ENCODE data around the gene ITPKA.
"Not testable (repeated sequence)": the region's sequence is repeated elsewhere in the genome, so short reads cannot be mapped to it uniquely, and the experiment has no call there.

Gene ITPKA

GRCh38 chr15:41493205-41493901 lies at the start of gene ITPKA:
Gene ITPKA, plus strand, starts transcription at chr15:41493874. Its CDS starts 54 bp downstream, at chr15:41493928.
- DNase-seq (ENCODE audit: low read depth) = peak; percentile 68

DNA sequence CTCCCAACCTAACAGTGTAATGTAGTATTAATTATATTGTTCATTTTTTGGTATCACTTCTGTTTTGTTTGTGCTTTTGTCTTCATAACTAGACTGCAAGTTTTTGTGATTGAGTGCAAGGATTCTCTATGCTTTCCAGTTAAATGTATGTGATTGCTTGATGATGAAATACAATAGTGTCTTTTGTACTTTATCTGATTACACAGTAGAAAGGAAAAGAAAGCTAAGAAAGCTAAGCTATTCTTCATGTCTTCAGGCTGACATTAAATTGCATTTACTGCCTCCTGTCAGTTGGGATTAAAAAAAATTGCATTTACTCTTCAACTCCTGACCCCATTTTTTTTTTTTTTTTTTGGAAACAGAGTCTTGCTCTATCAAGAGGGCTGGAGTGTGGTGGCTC lies 48.3 kb upstream of the ITPKA start:
- no peak for DNase-seq (ENCODE audit: low read depth)

- no peak for DNase-seq (ENCODE audit: low read depth)
Observed at GRCh38 chr15:41462084-41462795, 31.4 kb upstream of the ITPKA start.

- no peak for DNase-seq (ENCODE audit: low read depth)
Observed at GRCh38 chr15:41464889-41465580, 28.6 kb upstream of the ITPKA start.

- no peak for DNase-seq (ENCODE audit: low read depth)
Observed at GRCh38 chr15:41465822-41466421, 27.8 kb upstream of the ITPKA start.

DNA sequence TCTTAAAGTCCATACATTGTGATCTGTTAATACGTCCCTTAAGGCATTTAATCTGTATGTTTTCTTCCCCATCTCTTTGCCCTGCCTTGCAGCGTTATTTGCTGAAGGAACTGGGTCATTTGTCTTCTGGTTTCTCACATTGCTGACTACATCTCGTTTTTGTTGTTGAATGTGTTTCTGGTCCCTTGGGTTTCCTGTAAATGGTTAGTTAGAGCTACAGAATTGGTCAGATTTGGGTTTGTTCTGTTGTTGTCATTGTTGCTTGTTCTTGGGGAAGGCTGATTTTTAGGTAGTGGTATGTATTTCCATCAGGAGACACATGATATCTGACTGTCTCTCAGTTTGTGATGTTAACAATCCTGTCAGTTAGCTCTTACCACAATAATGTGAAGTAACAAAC lies 27.0 kb upstream of the ITPKA start:
- DNase-seq (ENCODE audit: low read depth) = no peak

GRCh38 chr15:41469644-41470043 lies 24.0 kb upstream of the ITPKA start:
- DNase-seq (ENCODE audit: low read depth) = not testable (repeated sequence)

- no peak for DNase-seq (ENCODE audit: low read depth)
Observed at GRCh38 chr15:41473418-41473817, 20.3 kb upstream of the ITPKA start.

GRCh38 chr15:41474436-41474835 lies 19.2 kb upstream of the ITPKA start:
- DNase-seq (ENCODE audit: low read depth) = no peak

DNA sequence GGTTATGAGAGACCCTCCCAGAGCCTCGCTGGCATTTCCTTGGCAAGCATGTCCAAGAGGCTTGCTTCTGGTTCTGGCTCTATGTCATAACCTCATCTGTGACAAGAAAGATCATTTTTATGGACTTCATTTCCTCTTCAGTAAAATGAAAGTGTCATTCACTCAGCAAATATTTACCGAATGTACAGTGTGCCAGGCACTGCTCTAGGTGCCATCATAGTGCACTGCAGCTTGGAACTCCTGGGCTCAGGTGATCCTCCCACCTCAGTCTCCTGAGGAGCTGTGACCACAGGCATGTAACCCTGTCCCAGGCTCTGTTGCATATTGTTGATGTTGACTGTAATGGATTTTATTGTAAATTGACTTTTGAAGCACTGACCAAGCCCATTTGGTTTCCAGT lies 18.7 kb upstream of the ITPKA start:
- no peak for DNase-seq (ENCODE audit: low read depth)

GRCh38 chr15:41476416-41477048 lies 17.1 kb upstream of the ITPKA start:
- no peak for DNase-seq (ENCODE audit: low read depth)

- no peak for DNase-seq (ENCODE audit: low read depth)
Observed at GRCh38 chr15:41480396-41481140, 13.1 kb upstream of the ITPKA start.

DNA sequence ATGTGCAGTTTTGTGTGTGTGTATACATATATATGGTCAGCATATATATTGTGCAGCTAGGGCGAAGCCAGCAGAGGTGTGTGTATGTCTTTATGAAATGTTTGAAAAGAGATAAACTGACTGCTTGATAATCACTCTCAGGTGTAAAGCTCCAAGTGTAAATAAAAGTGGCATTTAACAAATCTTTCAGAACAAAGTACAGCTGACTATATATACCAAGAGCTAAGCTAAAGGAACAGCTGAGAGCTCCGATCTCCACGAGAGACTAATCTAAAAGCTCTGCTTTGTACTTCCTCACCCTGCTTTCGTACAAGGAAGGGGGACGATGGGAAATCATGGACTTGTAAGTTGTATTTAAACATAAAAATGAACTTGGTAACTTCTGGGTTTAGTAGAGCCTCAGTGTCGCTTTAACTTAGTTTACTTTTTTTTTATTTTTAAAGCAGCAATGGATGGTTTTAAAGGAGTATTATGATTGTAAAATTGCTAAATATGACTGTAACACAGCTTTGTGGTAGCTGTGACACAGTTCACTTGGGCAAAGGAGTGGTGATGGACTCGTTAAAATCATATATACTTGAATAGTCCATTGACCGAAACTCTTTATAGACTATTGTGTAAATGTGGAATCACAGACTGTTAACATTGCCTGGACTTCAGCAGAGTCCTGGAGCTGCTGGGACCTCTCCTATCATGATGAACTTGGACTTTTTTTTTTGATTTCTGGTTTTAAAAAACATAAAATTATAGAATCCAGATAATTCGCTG lies 11.4 kb upstream of the ITPKA start:
- DNase-seq (ENCODE audit: low read depth) = no peak

- DNase-seq (ENCODE audit: low read depth) = no peak
Observed at GRCh38 chr15:41483115-41483514, 10.6 kb upstream of the ITPKA start.

DNA sequence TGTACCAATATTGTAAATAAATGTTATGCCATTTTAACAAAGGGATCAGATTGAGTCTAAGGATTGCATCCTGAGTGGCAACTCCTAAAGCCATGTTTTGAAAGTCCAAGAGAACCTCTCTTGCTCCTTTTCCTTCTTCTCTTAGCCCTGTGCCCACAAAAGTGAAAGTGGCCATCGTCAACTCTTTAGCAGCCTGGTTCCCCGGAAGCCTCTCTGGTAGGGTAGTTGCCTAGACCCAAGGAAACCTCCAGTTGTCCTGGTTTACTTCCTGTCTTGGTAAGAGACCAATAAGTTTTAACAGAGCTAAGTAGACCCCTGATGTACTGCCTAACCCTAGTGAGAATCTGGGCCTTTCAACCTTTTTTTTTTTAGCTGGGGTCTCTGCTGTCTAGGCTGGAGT lies 10.2 kb upstream of the ITPKA start:
- DNase-seq (ENCODE audit: low read depth) = no peak

- no peak for DNase-seq (ENCODE audit: low read depth)
Observed at GRCh38 chr15:41484937-41485625, 8.6 kb upstream of the ITPKA start.

DNA sequence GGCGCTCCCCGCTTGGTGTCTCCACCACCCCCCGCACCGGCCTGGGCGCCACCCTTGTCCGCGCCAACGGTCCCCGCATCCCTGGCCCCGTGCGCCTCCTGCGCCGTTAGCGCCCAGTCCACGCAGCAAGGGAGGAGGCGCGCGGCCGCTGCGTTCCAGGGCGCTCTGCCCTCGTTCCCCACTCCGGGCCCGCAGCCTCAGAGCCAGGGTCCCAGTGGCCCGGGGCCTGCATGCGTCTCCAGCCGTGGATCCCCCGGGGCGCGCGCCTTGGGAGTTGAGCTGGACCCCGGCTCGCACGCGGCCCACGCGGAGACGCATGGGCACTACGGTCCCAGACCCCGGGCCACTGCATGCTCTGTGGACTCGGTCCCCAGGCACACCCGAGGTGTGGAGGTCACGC lies 7.4 kb upstream of the ITPKA start:
- DNase-seq (ENCODE audit: low read depth) = no peak

GRCh38 chr15:41487381-41487780 lies 6.3 kb upstream of the ITPKA start:
- DNase-seq (ENCODE audit: low read depth) = no peak

- no peak for DNase-seq (ENCODE audit: low read depth)
Observed at GRCh38 chr15:41487802-41488201, 5.9 kb upstream of the ITPKA start.

DNA sequence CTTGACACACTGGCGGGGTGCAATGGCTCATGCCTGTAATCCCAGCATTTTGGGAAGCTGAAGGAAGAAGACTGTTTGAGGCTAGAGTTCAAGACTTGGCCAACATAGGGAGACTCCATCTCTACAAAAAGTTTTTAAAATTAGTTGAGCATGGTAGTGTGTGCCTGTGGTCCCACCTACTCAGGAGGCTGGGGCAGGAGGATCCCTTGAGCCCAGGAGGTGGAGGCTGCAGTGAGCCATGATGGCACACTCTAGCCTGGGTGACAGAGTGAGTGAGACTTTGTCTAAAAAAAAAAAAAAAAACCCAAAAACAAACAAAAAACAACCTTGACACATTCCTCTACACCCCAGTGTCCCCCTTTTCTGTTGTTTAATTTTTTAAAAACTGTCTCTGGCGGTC lies 4.0 kb upstream of the ITPKA start:
- no peak for DNase-seq (ENCODE audit: low read depth)
